ENCODE results near the gene RAPGEF4. TPM values are rescaled to one million over a fixed set of nuclear protein-coding genes. Genes with fewer than 3 reads are reported as not detected.

RAPGEF4 gene
- total and polyA plus RNA-seq, 9 of the 15 experiments (the other 6 are each of a cell fraction or from before 2014, with no cell fraction given): 0.04 to 0.33 (median 0.13) TPM; not detected in 6

GRCh38 chr2:172770887-172771286 lies 35.2 kb downstream of the RAPGEF4 start:
- no peak for DNase-seq (ENCODE audit: extremely low read depth in 1 of 4, low spot score in 3 of 4)
- no TSS peak for BruUV-seq (replicated peaks)
- Histone ChIP-seq H3K27ac (ENCODE audit: extremely low read depth, low read depth, low read length) (no peak overlapping the region), H3K79me2 (ENCODE audit: control insufficient read depth, insufficient read depth, low read length) (no peaks in the 10 kb centered on the region), H3K36me3 (ENCODE audit: control insufficient read depth, insufficient read depth, low read length) (no peaks in the 10 kb centered on the region), H3K4me3 (no peak overlapping the region), H3K4me1 (replicated peaks in 1 of 2; ENCODE audit: control insufficient read depth in 2 of 2, insufficient read depth in 2 of 2, low read length in 2 of 2) (no peaks in the 10 kb centered on the region), H2AFZ (ENCODE audit: low read depth, low read length) (no peak overlapping the region), H3K27me3 (ENCODE audit: control insufficient read depth in 2 of 2, insufficient read depth in 2 of 2, low read length in 2 of 2) (0 out of 5 replicates have a peak, but pooled peaks cover 0 to 6% of the 10 kb centered on the region in 2 experiments), H3K9me1 (ENCODE audit: control insufficient read depth, insufficient read depth, low read length) (no peaks in the 10 kb centered on the region), H3K4me2 (ENCODE audit: insufficient read depth, low read length) (no peak overlapping the region), H4K20me1 (replicated peaks; ENCODE audit: control insufficient read depth, insufficient read depth, low read length) (no peaks in the 10 kb centered on the region), H3K9ac (ENCODE audit: insufficient read depth in 1 of 2, low read depth in 2 of 2, low read length in 2 of 2) (no peak overlapping the region), H3K9me3 (replicated peaks; ENCODE audit: control insufficient read depth, insufficient read depth, low read depth, low read length) (no peaks in the 10 kb centered on the region)
- no peak for ATAC-seq
- in situ Hi-C loops (cut with MboI) (no loop called here), intact Hi-C loops (cut with micrococcal nuclease) (no loop called here)
- POLR2A ChIA-PET: no interaction called here
- TF ChIP-seq PRPF4 (IDR thresholded peaks at IDR 0.05; ENCODE audit: insufficient read depth, low read depth, low read length, poor library complexity, severe bottlenecking) (no peak), ZBTB7A (IDR thresholded peaks at IDR 0.05; ENCODE audit: borderline replicate concordance, control insufficient read depth, low read depth, low read length) (no peak)
- FAIRE-seq: no peak
- CTCF ChIA-PET (ENCODE audit: low intra/inter-chr PET ratio): no interaction called here

GRCh38 chr2:172772633-172773032 lies 37.0 kb downstream of the RAPGEF4 start:
- no peaks in the 10 kb centered on the region for H4K20me1 ChIP-seq (replicated peaks; ENCODE audit: control insufficient read depth, insufficient read depth, low read length)
- ATAC-seq: no peak
- 0 out of 5 replicates have a peak, but pooled peaks cover 0 to 5% of the 10 kb centered on the region in 2 experiments for H3K27me3 ChIP-seq (ENCODE audit: control insufficient read depth in 2 of 2, insufficient read depth in 2 of 2, low read length in 2 of 2)
- no TSS peak for BruUV-seq (replicated peaks)
- no peaks in the 10 kb centered on the region for H3K9me3 ChIP-seq (replicated peaks; ENCODE audit: control insufficient read depth, insufficient read depth, low read depth, low read length)
- in situ Hi-C loops (cut with MboI) (no loop called here), intact Hi-C loops (cut with micrococcal nuclease) (no loop called here)
- H3K4me1 ChIP-seq (replicated peaks in 1 of 2; ENCODE audit: control insufficient read depth in 2 of 2, insufficient read depth in 2 of 2, low read length in 2 of 2): no peaks in the 10 kb centered on the region
- no peaks in the 10 kb centered on the region for H3K36me3 ChIP-seq (ENCODE audit: control insufficient read depth, insufficient read depth, low read length)
- no peak for DNase-seq (ENCODE audit: extremely low read depth in 1 of 4, low spot score in 3 of 4)
- 0% methylated on average over 5 of the region's 5 CpGs for WGBS (ENCODE audit: insufficient coverage, low coverage, missing lambda C conversion rate)
- H2AFZ ChIP-seq (ENCODE audit: low read depth, low read length): no peak overlapping the region
- H3K4me2 ChIP-seq (ENCODE audit: insufficient read depth, low read length): no peak overlapping the region
- ChIA-PET CTCF (ENCODE audit: low intra/inter-chr PET ratio) (no interaction called here), POLR2A (no interaction called here)
- H3K9me1 ChIP-seq (ENCODE audit: control insufficient read depth, insufficient read depth, low read length): no peaks in the 10 kb centered on the region
- no peak overlapping the region for H3K27ac ChIP-seq (ENCODE audit: extremely low read depth, low read depth, low read length)
- H3K9ac ChIP-seq (ENCODE audit: insufficient read depth in 1 of 2, low read depth in 2 of 2, low read length in 2 of 2): no peak overlapping the region
- no peak for FAIRE-seq
- H3K4me3 ChIP-seq: no peak overlapping the region
- H3K79me2 ChIP-seq (ENCODE audit: control insufficient read depth, insufficient read depth, low read length): no peaks in the 10 kb centered on the region
- TF ChIP-seq FOXM1 (IDR thresholded peaks at IDR 0.05; ENCODE audit: low read depth): no peak
- no peak for TF ChIP-seq FOXM1 (CRISPR knock-in tag; IDR thresholded peaks at IDR 0.05; ENCODE audit: low read depth)
- TF ChIP-seq TOE1 (IDR thresholded peaks at IDR 0.05; ENCODE audit: borderline replicate concordance): no peak
- no peak for TF ChIP-seq TOE1 (CRISPR knock-in tag; IDR thresholded peaks at IDR 0.05; ENCODE audit: borderline replicate concordance, low read depth)
- TF ChIP-seq EWSR1 (IDR thresholded peaks at IDR 0.05; ENCODE audit: borderline replicate concordance, low read depth, partially characterized antibody): no peak
- no peak for TF ChIP-seq HOMEZ (CRISPR knock-in tag; IDR thresholded peaks at IDR 0.05)
- TF ChIP-seq MAFF (IDR thresholded peaks at IDR 0.05; ENCODE audit: low read length): no peak
- no peak for TF ChIP-seq CC2D1A (IDR thresholded peaks at IDR 0.05)
- no peak for TF ChIP-seq HBP1 (CRISPR knock-in tag; IDR thresholded peaks at IDR 0.05)
- TF ChIP-seq SMARCA5 (IDR thresholded peaks at IDR 0.05): no peak

Data from K562 (cell line).